ENCODE data around the gene GSK3A. TPM values are rescaled to one million over a fixed set of nuclear protein-coding genes. Genes with fewer than 3 reads are reported as not detected.

GSK3A gene
- total and polyA plus RNA-seq, 2 of the 4 experiments (the other 2 are of a cell fraction): 8.1 to 43.3 TPM

Other genes starting within 250 kb of the GSK3A start
- under 0.01 TPM in 2 replicates for gene ATP1A3, start 248.4 kb downstream of the GSK3A start, total RNA-seq (2012; rRNA removed)
- 0.11 and 0.12 TPM in 2 replicates for gene ATP1A3, start 248.4 kb downstream of the GSK3A start, polyA plus RNA-seq (2012; rRNA removed)
- gene GRIK5, start 172.4 kb downstream of the GSK3A start, total RNA-seq (2012; rRNA removed): not detected in 2 replicates
- gene GRIK5, start 172.4 kb downstream of the GSK3A start, polyA plus RNA-seq (2012; rRNA removed): 0.07 and 0.10 TPM in 2 replicates
- gene ZNF574, start 166.4 kb downstream of the GSK3A start, total RNA-seq (2012; rRNA removed): 8.1 and 10.0 TPM in 2 replicates
- 12.7 and 14.1 TPM in 2 replicates for gene ZNF574, start 166.4 kb downstream of the GSK3A start, polyA plus RNA-seq (2012; rRNA removed)
- 0.54 and 0.56 TPM in 2 replicates for gene POU2F2, start 110.2 kb downstream of the GSK3A start, total RNA-seq (2012; rRNA removed)
- 5.0 and 6.6 TPM in 2 replicates for gene POU2F2, start 110.2 kb downstream of the GSK3A start, polyA plus RNA-seq (2012; rRNA removed)
- gene DEDD2, start 24.9 kb downstream of the GSK3A start, total RNA-seq (2012; rRNA removed): 8.1 and 8.2 TPM in 2 replicates
- 21.0 and 26.1 TPM in 2 replicates for gene DEDD2, start 24.9 kb downstream of the GSK3A start, polyA plus RNA-seq (2012; rRNA removed)
- gene ZNF526, start 22.3 kb downstream of the GSK3A start, total RNA-seq (2012; rRNA removed): 13.6 and 14.2 TPM in 2 replicates
- gene ZNF526, start 22.3 kb downstream of the GSK3A start, polyA plus RNA-seq (2012; rRNA removed): 6.8 and 7.3 TPM in 2 replicates
- 5.2 and 6.1 TPM in 2 replicates for gene ERF, start 12.5 kb upstream of the GSK3A start, total RNA-seq (2012; rRNA removed)
- 32.4 and 50.9 TPM in 2 replicates for gene ERF, start 12.5 kb upstream of the GSK3A start, polyA plus RNA-seq (2012; rRNA removed)
- 1.8 and 2.5 TPM in 2 replicates for gene CIC, start 26.6 kb upstream of the GSK3A start, total RNA-seq (2012; rRNA removed)
- 23.2 and 27.3 TPM in 2 replicates for gene CIC, start 26.6 kb upstream of the GSK3A start, polyA plus RNA-seq (2012; rRNA removed)
- 0.28 and 0.36 TPM in 2 replicates for gene PRR19, start 59.5 kb upstream of the GSK3A start, total RNA-seq (2012; rRNA removed)
- 1.6 and 1.8 TPM in 2 replicates for gene PRR19, start 59.5 kb upstream of the GSK3A start, polyA plus RNA-seq (2012; rRNA removed)
- gene PAFAH1B3, start 60.0 kb upstream of the GSK3A start, total RNA-seq (2012; rRNA removed): 71.2 and 76.4 TPM in 2 replicates
- 64.3 and 69.7 TPM in 2 replicates for gene PAFAH1B3, start 60.0 kb upstream of the GSK3A start, polyA plus RNA-seq (2012; rRNA removed)
- under 0.01 and 2.5 TPM in 2 replicates for gene TMEM145, start 70.7 kb upstream of the GSK3A start, total RNA-seq (2012; rRNA removed)
- gene TMEM145, start 70.7 kb upstream of the GSK3A start, polyA plus RNA-seq (2012; rRNA removed): 0.09 and 0.41 TPM in 2 replicates
- 2.3 and 2.5 TPM in 2 replicates for gene MEGF8, start 83.0 kb upstream of the GSK3A start, total RNA-seq (2012; rRNA removed)
- 12.5 and 13.7 TPM in 2 replicates for gene MEGF8, start 83.0 kb upstream of the GSK3A start, polyA plus RNA-seq (2012; rRNA removed)
- gene CNFN, start 147.7 kb upstream of the GSK3A start, total RNA-seq (2012; rRNA removed): not detected in 2 replicates
- 1.0 and 1.2 TPM in 2 replicates for gene CNFN, start 147.7 kb upstream of the GSK3A start, polyA plus RNA-seq (2012; rRNA removed)
- 0.83 and 1.1 TPM in 2 replicates for gene LIPE, start 184.8 kb upstream of the GSK3A start, total RNA-seq (2012; rRNA removed)
- 5.4 and 5.9 TPM in 2 replicates for gene LIPE, start 184.8 kb upstream of the GSK3A start, polyA plus RNA-seq (2012; rRNA removed)
- not detected in 2 replicates for gene CXCL17, start 200.3 kb upstream of the GSK3A start, total RNA-seq (2012; rRNA removed)
- not detected in 2 replicates for gene CXCL17, start 200.3 kb upstream of the GSK3A start, polyA plus RNA-seq (2012; rRNA removed)

All from IMR-90 (cell line).